ENCODE data around the gene PCAT6.
A peak's percentile ranks its signal among the peaks of the same experiment; 100 is the strongest.

Gene PCAT6

GRCh38 chr1:202796670-202797069, 14.1 kb upstream of the PCAT6 start:
- H3K27me3 ChIP-seq (ENCODE audit: control insufficient read depth in 2 of 2, insufficient read depth in 2 of 2, low read length in 2 of 2) = no peaks in the 10 kb centered on the region
- H3K9me3 ChIP-seq (ENCODE audit: control insufficient read depth in 2 of 2, low read length in 2 of 2) = no peaks in the 10 kb centered on the region
- no peak overlapping the region for H3K4me3 ChIP-seq (ENCODE audit: low read length in 2 of 2)
- H3K9ac ChIP-seq (ENCODE audit: low read depth in 1 of 2, low read length in 2 of 2) = no peak overlapping the region
- no peak overlapping the region for H3K27ac ChIP-seq (ENCODE audit: low read depth in 2 of 2, low read length in 2 of 2)
- peaks cover 0 to 2% of the 10 kb centered on the region in 2 donors for H3K36me3 ChIP-seq (ENCODE audit: control insufficient read depth in 2 of 2, insufficient read depth in 2 of 2, low read length in 2 of 2)
- H3K4me1 ChIP-seq (ENCODE audit: control insufficient read depth in 2 of 2, insufficient read depth in 2 of 2, low read length in 2 of 2) = peaks cover 3 to 11% of the 10 kb centered on the region in 2 donors

GRCh38 chr1:202798260-202798659, 12.5 kb upstream of the PCAT6 start:
- Histone ChIP-seq H3K4me3 (ENCODE audit: low read length in 2 of 2) (no peak overlapping the region), H3K9ac (ENCODE audit: low read depth in 1 of 2, low read length in 2 of 2) (no peak overlapping the region), H3K36me3 (ENCODE audit: control insufficient read depth in 2 of 2, insufficient read depth in 2 of 2, low read length in 2 of 2) (peaks cover 0 to 2% of the 10 kb centered on the region in 2 donors), H3K27ac (ENCODE audit: low read depth in 2 of 2, low read length in 2 of 2) (no peak overlapping the region), H3K4me1 (ENCODE audit: control insufficient read depth in 2 of 2, insufficient read depth in 2 of 2, low read length in 2 of 2) (peaks cover 3 to 9% of the 10 kb centered on the region in 2 donors), H3K27me3 (ENCODE audit: control insufficient read depth in 2 of 2, insufficient read depth in 2 of 2, low read length in 2 of 2) (no peaks in the 10 kb centered on the region), H3K9me3 (ENCODE audit: control insufficient read depth in 2 of 2, low read length in 2 of 2) (no peaks in the 10 kb centered on the region)

DNA sequence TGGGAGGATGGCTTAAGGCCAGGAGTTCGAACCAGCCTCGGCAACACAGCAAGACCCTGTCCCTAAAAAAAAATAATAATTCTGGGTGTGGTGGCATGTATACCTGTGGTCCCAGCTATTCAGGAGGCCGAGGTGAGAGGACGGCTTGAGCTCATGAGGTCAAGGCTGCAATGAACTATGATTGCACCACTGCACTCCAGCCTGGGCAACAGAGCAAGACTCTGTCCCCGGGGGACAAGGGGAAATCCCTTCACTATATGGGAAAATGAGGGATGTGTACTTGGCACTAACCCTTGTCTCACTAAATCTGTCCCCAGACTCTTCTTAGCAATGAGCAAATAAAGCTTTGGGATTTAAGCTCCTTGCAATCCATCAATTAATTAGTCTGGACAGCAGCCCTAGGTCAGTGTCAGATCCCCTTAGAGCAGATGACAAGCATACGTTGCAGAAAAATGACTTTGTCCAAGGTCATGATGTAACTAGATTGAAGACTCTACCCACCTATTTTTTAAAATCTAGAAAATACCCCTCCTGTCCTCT, 11.9 kb upstream of the PCAT6 start:
- Histone ChIP-seq H3K9me3 (ENCODE audit: control insufficient read depth in 2 of 2, low read length in 2 of 2) (no peaks in the 10 kb centered on the region), H3K4me1 (ENCODE audit: control insufficient read depth in 2 of 2, insufficient read depth in 2 of 2, low read length in 2 of 2) (peaks cover 3 to 9% of the 10 kb centered on the region in 2 donors), H3K36me3 (ENCODE audit: control insufficient read depth in 2 of 2, insufficient read depth in 2 of 2, low read length in 2 of 2) (peaks cover 0 to 2% of the 10 kb centered on the region in 2 donors), H3K27me3 (ENCODE audit: control insufficient read depth in 2 of 2, insufficient read depth in 2 of 2, low read length in 2 of 2) (no peaks in the 10 kb centered on the region), H3K9ac (ENCODE audit: low read depth in 1 of 2, low read length in 2 of 2) (no peak overlapping the region), H3K27ac (ENCODE audit: low read depth in 2 of 2, low read length in 2 of 2) (no peak overlapping the region), H3K4me3 (ENCODE audit: low read length in 2 of 2) (no peak overlapping the region)

- H3K27ac ChIP-seq (ENCODE audit: low read depth in 2 of 2, low read length in 2 of 2) = no peak overlapping the region
- H3K9me3 ChIP-seq (ENCODE audit: control insufficient read depth in 2 of 2, low read length in 2 of 2) = no peaks in the 10 kb centered on the region
- no peak overlapping the region for H3K4me3 ChIP-seq (ENCODE audit: low read length in 2 of 2)
- no peak overlapping the region for H3K9ac ChIP-seq (ENCODE audit: low read depth in 1 of 2, low read length in 2 of 2)
- peaks cover 0 to 8% of the 10 kb centered on the region in 2 donors for H3K4me1 ChIP-seq (ENCODE audit: control insufficient read depth in 2 of 2, insufficient read depth in 2 of 2, low read length in 2 of 2)
- H3K36me3 ChIP-seq (ENCODE audit: control insufficient read depth in 2 of 2, insufficient read depth in 2 of 2, low read length in 2 of 2) = peaks cover 0 to 2% of the 10 kb centered on the region in 2 donors
- no peaks in the 10 kb centered on the region for H3K27me3 ChIP-seq (ENCODE audit: control insufficient read depth in 2 of 2, insufficient read depth in 2 of 2, low read length in 2 of 2)
These were observed 10.0 kb upstream of the PCAT6 start for GRCh38 chr1:202800742-202801141.

DNA sequence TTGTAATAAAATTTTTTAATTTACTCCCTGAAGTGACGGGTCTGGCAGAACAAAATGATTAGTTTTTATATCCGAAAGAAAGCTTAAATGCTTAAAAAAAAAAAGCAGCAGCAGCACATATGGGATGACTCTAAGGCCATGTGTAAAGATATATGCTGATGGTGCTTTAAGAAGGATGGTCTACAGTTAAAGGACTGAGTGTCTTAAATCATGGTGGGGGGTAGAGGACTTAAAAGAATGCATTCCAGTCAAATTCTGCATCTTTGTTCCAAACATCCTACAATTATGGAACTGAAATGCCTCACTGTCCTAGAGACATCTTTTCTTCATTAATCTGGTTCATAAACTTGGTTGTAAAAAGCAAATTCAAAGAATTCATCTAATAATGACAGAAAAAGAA, 9.6 kb upstream of the PCAT6 start:
- Histone ChIP-seq H3K27ac (ENCODE audit: low read depth in 2 of 2, low read length in 2 of 2) (no peak overlapping the region), H3K4me1 (ENCODE audit: control insufficient read depth in 2 of 2, insufficient read depth in 2 of 2, low read length in 2 of 2) (peaks cover 0 to 8% of the 10 kb centered on the region in 2 donors), H3K27me3 (ENCODE audit: control insufficient read depth in 2 of 2, insufficient read depth in 2 of 2, low read length in 2 of 2) (no peaks in the 10 kb centered on the region), H3K4me3 (ENCODE audit: low read length in 2 of 2) (no peak overlapping the region), H3K36me3 (ENCODE audit: control insufficient read depth in 2 of 2, insufficient read depth in 2 of 2, low read length in 2 of 2) (peaks cover 0 to 2% of the 10 kb centered on the region in 2 donors), H3K9me3 (ENCODE audit: control insufficient read depth in 2 of 2, low read length in 2 of 2) (no peaks in the 10 kb centered on the region), H3K9ac (ENCODE audit: low read depth in 1 of 2, low read length in 2 of 2) (no peak overlapping the region)

- no peaks in the 10 kb centered on the region for H3K27me3 ChIP-seq (ENCODE audit: control insufficient read depth in 2 of 2, insufficient read depth in 2 of 2, low read length in 2 of 2)
- no peak overlapping the region for H3K9ac ChIP-seq (ENCODE audit: low read depth in 1 of 2, low read length in 2 of 2)
- H3K27ac ChIP-seq (ENCODE audit: low read depth in 2 of 2, low read length in 2 of 2) = no peak overlapping the region
- no peaks in the 10 kb centered on the region for H3K9me3 ChIP-seq (ENCODE audit: control insufficient read depth in 2 of 2, low read length in 2 of 2)
- no peak overlapping the region for H3K4me3 ChIP-seq (ENCODE audit: low read length in 2 of 2)
- H3K36me3 ChIP-seq (ENCODE audit: control insufficient read depth in 2 of 2, insufficient read depth in 2 of 2, low read length in 2 of 2) = peaks cover 0 to 2% of the 10 kb centered on the region in 2 donors
- peaks cover 0 to 12% of the 10 kb centered on the region in 2 donors for H3K4me1 ChIP-seq (ENCODE audit: control insufficient read depth in 2 of 2, insufficient read depth in 2 of 2, low read length in 2 of 2)
These were observed 8.7 kb upstream of the PCAT6 start for GRCh38 chr1:202802034-202802433.

DNA sequence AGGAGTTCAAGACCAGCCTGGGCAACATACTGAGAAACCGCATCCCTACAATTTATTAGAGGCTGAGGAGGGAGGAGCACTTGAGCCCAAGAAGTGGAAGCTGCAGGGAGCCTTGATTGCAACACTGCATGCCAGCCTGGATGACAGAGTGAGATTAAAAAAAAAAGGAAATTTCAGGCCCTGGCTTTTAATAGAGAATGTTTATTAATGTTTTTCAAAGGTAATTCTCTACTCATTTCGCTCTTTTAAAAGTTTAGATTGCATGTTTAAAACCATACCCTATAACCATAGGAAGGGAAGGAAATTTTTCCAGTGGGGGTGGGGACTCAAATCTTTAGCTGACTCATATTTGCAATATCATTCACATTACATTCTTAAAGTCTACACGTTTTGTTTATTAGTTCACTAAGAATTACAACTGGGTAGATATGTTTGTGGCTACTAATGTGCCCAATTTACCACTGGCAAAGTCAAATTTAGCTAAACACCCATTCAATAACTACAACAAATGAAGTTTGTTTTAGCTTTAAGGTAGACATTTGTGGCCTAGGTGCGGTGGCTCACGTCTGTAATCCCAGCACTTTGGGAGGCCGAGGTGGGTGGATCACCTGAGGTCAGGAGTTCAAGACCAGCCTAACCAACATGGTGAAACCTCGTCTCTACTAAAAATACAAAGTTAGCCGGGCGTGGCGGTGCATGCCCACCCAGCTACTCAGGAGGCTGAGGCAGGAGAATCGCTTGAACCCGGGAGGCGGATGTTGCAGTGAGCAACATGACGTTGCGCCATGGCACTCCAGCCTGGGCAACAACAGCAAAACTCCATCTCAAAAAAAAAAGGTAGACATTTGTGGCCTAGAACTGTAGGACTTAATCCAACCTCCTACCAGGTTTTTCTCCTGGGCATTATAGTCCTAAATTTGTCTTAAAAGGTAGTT, 7.5 kb upstream of the PCAT6 start:
- Histone ChIP-seq H3K27ac (ENCODE audit: low read depth in 2 of 2, low read length in 2 of 2) (no peak overlapping the region), H3K4me3 (ENCODE audit: low read length in 2 of 2) (no peak overlapping the region), H3K9me3 (ENCODE audit: control insufficient read depth in 2 of 2, low read length in 2 of 2) (no peaks in the 10 kb centered on the region), H3K9ac (ENCODE audit: low read depth in 1 of 2, low read length in 2 of 2) (no peak overlapping the region), H3K36me3 (ENCODE audit: control insufficient read depth in 2 of 2, insufficient read depth in 2 of 2, low read length in 2 of 2) (peaks cover 0 to 2% of the 10 kb centered on the region in 2 donors), H3K4me1 (ENCODE audit: control insufficient read depth in 2 of 2, insufficient read depth in 2 of 2, low read length in 2 of 2) (peaks cover 0 to 12% of the 10 kb centered on the region in 2 donors), H3K27me3 (ENCODE audit: control insufficient read depth in 2 of 2, insufficient read depth in 2 of 2, low read length in 2 of 2) (no peaks in the 10 kb centered on the region)

GRCh38 chr1:202804126-202804525, 6.6 kb upstream of the PCAT6 start:
- Histone ChIP-seq H3K9ac (ENCODE audit: low read depth in 1 of 2, low read length in 2 of 2) (no peak overlapping the region), H3K4me1 (ENCODE audit: control insufficient read depth in 2 of 2, insufficient read depth in 2 of 2, low read length in 2 of 2) (peaks cover 5 to 17% of the 10 kb centered on the region in 2 donors), H3K9me3 (ENCODE audit: control insufficient read depth in 2 of 2, low read length in 2 of 2) (no peaks in the 10 kb centered on the region), H3K27ac (ENCODE audit: low read depth in 2 of 2, low read length in 2 of 2) (no peak overlapping the region), H3K36me3 (ENCODE audit: control insufficient read depth in 2 of 2, insufficient read depth in 2 of 2, low read length in 2 of 2) (no peaks in the 10 kb centered on the region), H3K27me3 (ENCODE audit: control insufficient read depth in 2 of 2, insufficient read depth in 2 of 2, low read length in 2 of 2) (no peaks in the 10 kb centered on the region), H3K4me3 (ENCODE audit: low read length in 2 of 2) (no peak overlapping the region)

GRCh38 chr1:202805886-202806844, 4.6 kb upstream of the PCAT6 start:
- H3K4me3 ChIP-seq (ENCODE audit: low read length in 2 of 2) = peak overlapping the region; percentile 86 to 96
- no peaks in the 10 kb centered on the region for H3K36me3 ChIP-seq (ENCODE audit: control insufficient read depth in 2 of 2, insufficient read depth in 2 of 2, low read length in 2 of 2)
- no peaks in the 10 kb centered on the region for H3K9me3 ChIP-seq (ENCODE audit: control insufficient read depth in 2 of 2, low read length in 2 of 2)
- H3K27ac ChIP-seq (ENCODE audit: low read depth in 2 of 2, low read length in 2 of 2) = peak overlapping the region; percentile 90 to 92
- H3K9ac ChIP-seq (ENCODE audit: low read depth in 1 of 2, low read length in 2 of 2) = peak overlapping the region; percentile 81 to 93
- H3K27me3 ChIP-seq (ENCODE audit: control insufficient read depth in 2 of 2, insufficient read depth in 2 of 2, low read length in 2 of 2) = no peaks in the 10 kb centered on the region
- H3K4me1 ChIP-seq (ENCODE audit: control insufficient read depth in 2 of 2, insufficient read depth in 2 of 2, low read length in 2 of 2) = peaks cover 5 to 21% of the 10 kb centered on the region in 2 donors

All from mucosa of rectum (tissue), 2 donors.